ENCODE results near the gene UPB1.

GRCh38 chr22:24485170-24485569 is 10.0 kb upstream of the UPB1 start:
- TF ChIP-seq, protein P1, sequence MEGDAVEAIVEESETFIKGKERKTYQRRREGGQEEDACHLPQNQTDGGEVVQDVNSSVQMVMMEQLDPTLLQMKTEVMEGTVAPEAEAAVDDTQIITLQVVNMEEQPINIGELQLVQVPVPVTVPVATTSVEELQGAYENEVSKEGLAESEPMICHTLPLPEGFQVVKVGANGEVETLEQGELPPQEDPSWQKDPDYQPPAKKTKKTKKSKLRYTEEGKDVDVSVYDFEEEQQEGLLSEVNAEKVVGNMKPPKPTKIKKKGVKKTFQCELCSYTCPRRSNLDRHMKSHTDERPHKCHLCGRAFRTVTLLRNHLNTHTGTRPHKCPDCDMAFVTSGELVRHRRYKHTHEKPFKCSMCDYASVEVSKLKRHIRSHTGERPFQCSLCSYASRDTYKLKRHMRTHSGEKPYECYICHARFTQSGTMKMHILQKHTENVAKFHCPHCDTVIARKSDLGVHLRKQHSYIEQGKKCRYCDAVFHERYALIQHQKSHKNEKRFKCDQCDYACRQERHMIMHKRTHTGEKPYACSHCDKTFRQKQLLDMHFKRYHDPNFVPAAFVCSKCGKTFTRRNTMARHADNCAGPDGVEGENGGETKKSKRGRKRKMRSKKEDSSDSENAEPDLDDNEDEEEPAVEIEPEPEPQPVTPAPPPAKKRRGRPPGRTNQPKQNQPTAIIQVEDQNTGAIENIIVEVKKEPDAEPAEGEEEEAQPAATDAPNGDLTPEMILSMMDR (IDR thresholded peaks at IDR 0.05), result no peak
- no peak for TF ChIP-seq POLR2A (IDR thresholded peaks at IDR 0.05)
